Fibroblast of skin of scalp (primary cell): ENCODE results near the gene BMPER.

Source experiments
- DNase-seq: peaks from one replicate; pipeline ENCODE4 v3.0.0-alpha.2; 2013

Gene BMPER

DNA sequence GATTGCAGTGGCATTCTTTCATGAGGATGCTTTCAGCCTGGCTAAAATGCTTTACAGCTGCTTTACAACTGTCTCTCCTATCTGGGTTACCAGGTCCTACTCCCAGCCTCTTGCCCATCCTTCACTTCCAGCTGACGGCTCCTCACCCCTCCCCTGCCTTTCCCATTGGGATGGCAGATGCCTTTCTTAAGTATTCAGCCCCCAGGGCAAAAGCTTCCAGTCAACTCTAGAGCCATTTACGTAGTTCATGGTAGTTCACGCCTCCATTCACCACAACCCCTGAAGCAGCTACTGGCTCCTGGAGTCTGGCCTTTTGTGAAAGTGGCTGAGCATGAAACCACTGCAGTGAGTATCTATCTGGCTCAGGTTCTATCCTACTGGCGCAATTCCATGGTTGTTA, 17.2 kb upstream of the BMPER start:
- DNase-seq, result no peak

DNA sequence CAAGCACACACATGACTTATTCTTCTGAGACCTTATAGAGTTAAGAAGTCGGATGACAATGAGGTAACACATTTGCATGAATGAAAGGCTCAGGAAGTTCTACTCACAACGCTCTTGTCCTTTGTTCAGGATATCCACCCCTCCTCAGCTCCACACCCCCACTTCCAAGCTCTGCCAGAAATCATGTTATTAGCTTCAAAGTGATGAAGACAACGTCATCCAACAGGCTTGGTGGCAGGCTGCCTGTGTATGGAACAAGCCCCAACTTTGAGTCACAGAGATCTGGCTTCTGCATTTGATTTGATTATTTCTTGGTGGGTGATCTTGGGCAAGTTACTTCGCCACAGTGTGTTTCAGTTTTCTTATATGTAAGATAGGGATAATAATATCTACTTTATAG, 12.4 kb upstream of the BMPER start:
- no peak for DNase-seq

DNA sequence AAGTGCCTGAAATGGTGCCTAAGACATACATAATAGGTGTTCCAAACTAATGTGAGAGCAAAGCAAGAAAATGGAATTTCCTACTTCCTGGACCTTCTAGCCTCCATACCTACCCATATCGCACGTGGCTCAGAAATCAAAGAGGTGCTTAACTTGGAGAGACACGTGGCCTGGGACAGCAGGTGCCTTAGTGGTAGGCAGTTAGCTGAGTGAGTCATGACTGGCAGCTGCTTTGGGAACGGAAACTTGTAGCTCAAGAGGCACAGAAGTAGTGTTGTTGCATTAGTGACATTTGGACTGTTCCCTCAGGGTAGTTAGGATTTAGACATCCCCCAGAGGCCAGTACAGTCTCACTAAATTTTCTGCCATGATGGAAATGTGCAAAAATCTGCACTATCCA, 12.0 kb upstream of the BMPER start:
- DNase-seq, result no peak

DNA sequence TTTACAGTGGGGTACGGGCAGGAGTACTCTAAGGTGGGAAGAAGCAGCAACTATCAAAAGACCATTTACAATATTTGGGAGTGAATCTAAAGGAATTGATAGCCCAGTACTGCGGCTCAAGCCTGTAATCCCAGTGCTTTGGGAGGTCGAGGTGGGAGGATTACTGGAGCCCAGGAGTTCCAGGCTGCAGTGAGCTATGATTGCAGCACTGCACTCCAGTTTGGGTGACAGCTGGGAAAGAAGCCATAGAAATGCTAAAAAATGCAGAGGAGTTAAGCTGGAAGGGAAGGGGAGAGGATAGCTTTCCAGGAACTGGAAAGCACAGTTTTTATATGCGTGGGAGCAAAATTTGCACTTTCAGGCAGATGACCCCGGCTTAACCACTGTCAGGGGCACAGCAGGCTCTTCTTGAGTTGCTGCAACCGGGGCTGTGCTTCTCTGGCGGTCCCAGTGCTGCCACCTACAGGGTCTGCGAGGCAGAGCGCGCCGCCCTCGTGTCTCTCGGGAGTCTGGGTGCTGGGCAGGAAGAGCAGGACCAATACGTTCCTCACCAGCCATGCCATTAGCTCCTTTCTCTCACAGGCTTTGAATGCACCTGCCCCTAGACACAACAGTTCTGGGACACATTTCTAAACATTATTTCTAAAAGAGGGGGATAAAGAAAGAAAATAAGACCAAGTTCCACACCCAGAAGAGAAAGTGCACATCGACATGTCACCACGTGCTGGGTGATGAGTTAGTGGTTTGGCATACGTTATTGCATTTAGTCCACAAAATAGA, 10.1 kb upstream of the BMPER start:
- DNase-seq, result peak; percentile 84

DNA sequence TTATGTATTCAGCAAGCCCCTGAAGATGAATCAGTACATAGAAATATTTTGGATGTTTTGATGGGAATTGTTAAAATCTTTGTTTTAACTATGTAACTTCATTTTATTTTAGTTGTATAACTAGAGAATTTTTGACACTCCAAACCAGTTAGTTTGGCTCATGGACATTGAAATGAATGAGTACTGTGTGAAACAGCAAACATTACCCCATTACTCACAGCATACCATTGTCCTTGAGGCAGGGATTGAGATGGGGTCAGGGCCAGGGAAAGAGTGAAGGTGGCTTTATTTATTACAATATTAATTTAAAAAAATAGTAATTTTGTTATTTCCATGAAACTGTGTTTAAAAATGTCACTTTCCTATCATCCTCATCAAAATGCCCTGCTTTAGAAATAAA, 4.8 kb upstream of the BMPER start:
- peak; percentile 63 for DNase-seq

DNA sequence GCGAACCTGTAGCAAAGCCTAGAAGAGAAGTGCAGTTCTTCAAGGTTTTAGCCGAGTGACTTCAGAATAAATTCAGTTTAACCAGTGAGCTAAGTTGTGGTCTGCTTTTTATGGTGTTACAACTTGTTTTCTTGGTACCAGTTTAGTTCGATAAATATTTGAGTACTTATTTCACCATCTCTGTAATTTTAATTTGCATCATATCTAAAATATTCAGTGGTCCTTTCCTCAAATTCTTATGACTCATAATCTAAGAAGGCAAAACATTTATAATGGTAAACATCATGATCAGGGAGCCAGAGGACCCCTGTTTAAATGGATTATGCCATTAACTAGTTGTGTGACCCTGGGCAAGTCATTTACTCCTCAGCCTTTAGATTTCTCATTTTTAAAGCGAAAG, 4.1 kb upstream of the BMPER start:
- DNase-seq, result peak; percentile 71

DNA sequence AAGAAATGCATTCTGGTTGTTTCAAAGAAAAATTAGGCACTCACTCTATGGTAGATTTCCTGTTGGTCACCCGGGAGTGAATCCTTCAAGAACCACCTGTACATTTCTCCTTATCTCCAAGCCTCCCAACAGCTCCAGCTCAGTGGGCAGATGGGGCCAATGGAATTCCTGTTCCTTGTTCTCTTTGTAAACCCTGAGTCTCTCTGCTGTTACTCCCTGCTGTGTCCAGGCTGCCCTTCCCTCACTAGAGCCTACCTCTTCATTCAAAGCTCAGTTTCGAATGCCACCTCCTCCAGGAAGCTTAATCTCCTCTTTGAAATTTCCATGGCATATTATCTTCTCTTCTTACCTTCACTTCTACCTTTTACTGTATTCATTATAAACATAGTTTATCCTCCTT, 3.5 kb upstream of the BMPER start:
- no peak for DNase-seq

DNA sequence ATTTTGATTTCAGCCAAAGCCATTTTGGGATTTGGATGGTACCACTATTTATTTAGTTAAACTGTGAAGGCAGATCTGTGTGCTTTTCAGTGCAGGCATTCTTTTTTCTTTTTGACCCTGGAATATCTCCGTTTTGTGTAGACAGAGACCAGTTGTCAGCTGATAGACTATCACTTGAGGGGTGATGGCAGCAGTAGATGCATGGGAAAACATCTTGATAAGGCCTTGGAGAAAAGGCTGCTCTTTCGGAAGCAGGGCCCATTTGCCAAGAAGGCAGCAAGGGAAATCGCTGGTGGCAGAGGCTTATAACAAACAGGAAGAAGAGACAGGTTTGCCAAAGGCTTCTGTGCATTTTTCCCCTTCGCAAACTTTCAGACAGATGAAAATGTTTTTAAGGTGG, 2.6 kb upstream of the BMPER start:
- no peak for DNase-seq

DNA sequence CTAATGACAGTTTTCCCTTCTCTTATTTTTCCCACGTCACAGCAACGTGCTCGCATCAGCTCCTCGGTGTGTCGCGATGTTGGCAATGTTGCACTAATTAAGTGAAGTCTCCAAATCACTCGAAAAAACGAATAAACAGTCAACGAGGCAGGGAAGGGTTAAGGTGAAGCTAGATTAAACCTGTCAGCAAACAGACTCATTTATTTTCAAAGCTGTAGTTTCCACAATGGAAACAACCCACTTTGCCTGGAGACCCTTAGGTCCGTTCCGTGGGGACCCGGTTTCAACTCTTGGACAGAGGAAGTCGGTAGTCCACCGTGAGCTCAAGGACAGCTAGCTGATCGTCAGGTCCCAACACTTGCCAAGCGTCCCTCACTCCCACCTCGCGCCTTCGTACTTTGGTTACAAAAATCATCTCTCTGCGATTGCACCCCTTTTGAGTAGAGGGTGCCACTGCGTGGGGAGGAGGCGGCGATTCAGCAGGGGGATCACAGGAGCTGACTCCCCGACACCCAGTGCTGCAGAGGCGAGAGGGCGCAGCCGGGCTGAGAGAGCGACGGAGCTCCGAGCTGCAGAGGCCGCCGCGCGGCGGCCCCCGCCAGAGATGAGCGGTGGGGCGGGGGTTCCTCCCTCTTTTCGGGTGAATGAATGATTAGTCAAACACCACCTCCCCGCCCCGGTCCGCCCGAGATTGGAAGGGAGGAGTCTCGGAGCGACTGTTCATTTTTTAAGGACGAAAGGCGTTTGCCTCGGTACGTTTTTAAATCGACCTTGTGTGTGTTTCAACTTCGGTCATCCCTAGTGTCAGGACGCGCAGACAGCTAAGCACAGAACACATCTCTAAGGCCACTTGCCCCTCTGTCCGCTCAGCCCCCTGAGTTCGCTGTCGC, 1.3 kb upstream of the BMPER start:
- DNase-seq, result peak; percentile 77

DNA sequence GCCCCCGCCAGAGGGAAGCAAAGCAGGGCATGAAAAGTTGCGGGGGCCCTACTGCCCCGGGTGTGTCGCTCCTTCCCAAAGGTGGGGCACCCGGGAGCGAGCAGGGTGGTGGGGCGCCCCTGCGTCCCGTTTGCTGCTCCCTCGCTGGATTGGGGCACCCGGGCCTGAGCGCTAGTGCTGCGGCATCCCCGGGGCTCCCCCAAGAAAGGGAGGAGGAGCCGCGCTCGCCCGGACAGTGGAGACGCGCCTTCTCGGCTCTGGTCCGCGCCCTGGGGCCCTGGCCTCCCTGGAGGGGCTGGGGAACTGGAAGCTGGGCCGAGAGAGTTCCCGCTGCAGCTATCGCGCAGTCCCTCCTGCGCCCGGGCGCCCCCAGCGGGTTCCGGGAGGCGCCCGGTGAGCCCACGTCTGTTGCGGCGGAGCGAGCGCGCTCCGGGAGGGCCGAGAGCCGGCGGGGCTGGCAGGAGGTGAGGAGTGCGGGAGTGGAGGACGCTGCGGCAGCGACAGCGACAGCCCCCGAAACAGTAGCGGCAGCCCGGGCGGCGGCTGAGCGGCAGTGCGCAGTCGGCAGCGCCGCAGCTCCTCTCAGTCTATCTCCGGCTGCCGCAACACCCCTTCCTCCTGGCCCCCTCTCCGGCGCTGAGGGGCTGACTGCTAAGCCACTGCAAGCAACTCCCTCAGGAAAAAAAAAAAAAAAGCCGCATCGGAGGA, 504 bp upstream of the BMPER start:
- peak; percentile 68 for DNase-seq

DNA sequence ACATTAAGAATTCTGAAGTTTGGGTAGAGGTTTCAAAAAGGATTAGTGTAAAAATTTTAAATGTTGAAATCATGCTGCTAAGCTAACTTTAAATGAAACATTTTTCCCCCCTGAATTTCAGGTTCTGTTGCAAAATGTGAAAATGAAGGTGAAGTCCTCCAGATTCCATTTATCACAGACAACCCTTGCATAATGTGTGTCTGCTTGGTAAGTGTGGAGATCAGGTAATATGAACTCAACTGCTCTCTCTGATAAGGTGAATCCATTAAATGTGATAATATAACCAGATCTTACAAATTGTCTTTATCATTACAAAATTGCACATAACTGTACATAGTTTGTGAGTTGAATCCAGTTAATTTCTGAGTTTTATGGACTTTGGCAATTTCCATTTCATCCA, 1.4 kb downstream of the BMPER start:
- no peak for DNase-seq

DNA sequence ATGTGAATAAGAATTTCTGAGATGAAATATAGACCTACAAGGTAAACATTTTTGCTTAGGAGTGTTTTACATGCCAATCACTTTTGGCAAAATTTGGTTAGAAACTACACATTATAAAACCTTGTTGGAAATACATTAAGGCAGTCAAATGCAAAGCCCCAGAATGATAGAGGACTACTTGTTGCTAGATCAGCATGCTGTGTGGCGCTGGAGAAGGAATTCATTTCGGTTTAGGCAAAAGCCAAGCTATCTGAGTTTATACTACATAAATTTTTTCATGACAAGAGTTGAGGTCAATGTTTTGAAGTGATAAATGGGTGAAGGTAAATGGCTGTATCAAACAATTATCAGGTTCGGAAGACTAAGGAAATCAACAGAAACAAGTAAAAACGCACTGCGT, 2.3 kb downstream of the BMPER start:
- no peak for DNase-seq

DNA sequence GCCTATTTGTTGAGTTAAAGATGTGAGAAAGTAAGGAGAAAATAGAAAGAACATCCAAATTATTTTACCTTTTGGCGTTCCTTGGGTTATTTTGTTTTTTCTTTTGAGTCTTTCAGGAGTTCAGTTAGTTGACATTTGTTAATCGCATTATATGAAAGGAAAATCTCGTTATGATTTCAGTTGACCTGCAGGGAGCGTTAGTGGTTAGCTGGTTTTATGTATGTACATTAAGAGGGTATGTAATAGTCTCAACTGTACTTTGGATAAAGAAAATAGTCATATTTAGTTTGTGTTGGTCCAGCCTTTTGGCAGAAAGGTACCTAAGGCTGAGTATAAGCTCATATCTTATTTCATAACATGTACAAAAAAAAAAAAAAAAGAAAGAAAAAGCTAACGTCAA, 4.0 kb downstream of the BMPER start:
- no peak for DNase-seq

DNA sequence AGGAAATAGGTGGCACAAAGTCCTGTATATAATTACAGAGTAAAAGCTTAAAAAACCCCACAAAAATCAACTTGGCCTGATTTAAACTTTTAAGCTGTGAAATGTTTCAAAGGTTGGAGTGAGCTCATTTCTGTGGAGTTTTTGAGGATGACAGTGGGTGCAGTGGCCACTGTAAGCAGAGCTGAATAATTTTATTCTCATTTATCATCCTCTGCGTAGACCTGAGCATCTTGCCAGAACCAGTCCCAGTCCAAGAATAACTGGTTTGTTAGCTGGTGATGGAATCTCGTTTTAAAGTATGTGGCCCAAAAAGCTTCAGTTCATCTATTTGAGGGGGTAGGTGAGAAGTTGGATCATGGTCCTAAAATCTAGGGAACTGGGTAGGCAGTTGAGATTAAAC, 4.4 kb downstream of the BMPER start:
- no peak for DNase-seq

DNA sequence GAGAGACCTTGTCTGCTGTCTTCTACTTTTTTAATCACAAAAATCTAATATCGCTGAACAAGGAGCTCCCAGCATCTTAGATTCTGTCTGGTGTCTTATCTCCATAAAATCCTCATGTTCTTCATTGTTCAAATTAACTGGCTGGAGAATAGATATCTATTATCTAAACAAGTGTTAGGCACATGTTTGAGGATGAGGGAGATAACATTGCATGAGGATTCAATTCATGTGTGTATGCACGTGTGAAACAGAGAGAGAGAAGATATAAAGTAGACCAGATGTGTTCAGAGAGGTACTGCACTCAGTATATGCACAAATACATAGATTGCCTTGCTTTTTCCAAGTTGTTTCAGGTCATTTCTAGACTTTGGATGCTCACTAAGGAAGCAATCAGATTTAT, 5.4 kb downstream of the BMPER start:
- no peak for DNase-seq

DNA sequence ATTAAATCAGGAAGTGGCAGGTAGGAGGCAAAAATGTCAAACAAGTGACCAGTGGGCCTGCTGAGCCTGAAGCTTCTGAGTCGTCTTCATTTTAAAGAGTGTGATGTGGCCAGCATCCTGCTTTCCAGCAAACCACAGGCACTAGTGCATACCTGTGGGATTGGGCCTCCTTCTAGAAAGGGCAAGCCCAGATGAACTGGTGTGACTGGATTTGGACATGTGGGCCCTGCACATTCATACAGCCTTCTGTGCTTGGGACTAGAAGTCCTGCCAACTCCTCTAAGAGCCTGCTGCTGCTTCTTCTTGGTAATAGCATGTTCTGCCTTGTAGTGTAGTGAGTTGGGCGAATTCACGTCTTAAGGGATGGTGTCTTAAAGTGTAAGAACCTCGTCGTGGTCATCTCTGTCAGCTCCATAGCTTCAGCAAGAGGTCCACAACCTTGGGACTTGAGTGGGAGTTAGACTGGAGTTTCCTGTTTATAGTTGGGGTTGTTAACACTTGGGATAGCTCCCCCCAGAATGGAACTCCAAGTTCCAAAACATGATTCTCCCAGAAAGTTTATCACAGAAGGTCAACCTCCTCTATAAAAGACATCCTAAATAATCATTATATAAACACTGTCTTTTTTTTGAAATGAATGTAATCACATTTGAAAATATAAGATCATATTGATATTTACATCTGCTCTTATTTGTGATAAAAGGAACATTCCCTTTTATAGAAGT, 11.2 kb downstream of the BMPER start:
- DNase-seq, result no peak

DNA sequence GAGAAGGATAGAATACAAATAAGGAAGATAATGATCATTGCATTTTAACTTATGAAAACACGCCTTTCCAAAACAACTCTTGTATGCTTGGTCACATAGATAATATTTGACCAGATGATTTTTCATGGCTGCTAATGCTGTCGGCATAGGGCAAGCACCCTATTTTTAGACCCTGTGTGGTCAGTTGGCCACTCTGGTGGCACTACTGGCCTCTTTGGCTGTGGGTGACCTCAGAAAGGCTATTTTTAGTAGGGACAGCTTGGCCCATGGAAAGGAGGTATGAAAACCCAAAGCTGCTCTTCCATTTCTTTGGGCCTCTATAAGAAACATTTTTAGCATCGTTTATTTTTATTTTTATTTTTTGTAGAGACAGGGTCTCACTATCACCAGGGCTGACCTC, 12.3 kb downstream of the BMPER start:
- no peak for DNase-seq

DNA sequence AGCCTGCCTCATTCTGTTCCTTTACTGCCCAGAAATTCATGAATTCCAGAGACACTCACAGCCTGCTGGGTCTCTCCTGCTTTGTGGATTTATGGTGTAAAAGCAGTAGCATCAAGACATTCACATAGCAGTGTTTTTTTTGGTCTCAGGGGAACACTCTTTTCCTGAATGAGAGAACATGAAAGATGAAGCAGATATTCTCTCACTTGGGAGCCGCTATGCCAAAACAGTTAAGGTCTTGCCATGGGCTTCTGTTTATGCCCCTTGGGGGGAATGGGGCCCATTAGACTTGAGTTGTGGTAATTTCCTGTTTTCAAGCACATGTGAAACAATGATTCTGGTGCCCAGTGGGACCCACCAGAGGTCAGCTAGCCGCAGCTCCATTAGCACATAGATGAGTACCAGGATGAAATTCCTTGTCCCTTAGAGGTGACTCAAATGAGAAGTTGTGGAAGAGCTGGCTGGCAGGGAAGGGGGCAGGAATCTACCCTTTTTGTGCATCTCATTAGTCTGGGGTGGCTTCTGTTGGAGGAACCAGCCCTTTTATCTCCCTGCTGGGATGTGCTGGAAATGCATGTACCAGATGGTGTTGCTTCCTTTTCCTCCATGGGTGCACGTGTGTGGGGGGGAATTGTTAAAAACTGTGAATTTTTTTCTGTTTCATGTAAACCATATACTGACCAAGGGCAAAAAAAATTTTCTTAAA, 13.3 kb downstream of the BMPER start:
- DNase-seq, result peak; percentile 43

DNA sequence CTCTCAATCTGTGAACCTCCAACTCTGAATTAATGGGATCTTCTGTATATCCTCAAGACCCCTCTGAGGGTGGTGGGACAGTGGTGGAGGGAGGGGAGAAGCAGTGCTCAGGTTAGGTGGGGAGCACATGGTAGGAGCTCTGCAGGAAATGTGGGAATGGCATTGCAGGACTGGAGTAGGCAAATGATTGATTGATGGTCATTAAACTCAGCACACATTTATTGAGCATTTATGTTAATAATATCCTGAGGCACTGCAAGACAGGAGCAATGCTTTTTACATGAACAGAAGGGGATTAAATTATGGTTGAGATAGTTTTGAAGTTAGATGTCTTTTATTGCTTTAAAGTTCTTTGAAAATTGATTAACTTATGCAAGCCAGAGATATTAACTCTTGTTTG, 14.1 kb downstream of the BMPER start:
- no peak for DNase-seq

DNA sequence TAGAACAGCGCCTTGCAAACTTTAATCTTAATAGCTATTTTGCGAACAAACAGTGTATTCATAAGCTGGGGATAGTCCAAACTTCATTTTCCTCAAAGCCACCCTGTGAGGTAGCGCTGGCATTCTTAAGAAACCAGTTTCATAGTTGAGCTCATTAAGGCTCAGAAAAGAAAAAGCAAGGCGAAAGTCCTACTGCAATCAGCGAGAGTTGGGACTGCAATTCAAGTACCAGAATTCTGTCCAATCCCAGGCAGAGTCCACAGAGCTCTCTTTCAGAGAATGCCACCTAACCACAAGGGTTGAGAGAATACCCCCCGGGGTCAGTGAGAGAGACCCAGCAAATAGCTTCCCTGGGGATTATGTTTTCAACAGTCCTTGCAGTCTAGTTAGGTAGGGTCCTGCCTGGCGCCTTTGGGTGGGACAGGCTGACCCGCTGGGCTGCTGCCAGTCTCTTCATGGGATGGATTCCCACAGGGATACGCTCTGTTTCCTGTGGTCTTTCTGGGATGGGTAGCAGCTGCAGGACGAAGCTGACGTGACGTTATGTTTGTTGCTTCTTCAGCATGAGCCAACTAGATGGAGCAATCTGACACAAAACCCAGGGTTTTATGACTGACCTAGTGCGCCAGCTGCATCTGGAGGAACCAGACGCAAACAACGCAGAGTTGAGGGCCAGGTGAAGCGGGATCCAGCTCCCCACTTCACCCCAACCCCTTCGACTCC, 16.0 kb downstream of the BMPER start:
- DNase-seq, result no peak

DNA sequence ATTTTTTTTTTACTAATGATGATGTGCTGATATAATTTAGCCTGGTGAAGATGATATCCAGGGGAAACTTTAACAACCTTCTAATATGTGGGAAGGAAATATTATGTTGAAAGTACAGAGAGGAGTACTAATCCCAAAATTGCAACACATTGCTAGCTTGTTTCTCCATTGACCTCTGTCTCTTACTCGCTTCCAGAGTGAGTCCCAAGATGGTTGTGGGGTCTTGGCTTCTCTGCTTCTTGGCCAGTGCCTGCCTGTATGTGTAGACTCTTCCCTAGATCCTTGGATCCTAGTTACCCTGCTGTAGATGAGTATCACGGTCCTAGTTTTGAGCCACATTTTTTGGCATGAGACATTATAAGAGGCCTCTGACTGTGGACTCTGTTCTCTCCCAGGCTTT, 17.5 kb downstream of the BMPER start:
- DNase-seq, result no peak
